Measurements from ENCODE around the gene PRUNE2. TPM values are rescaled to one million over a fixed set of nuclear protein-coding genes. Genes with fewer than 3 reads are reported as not detected.

Gene PRUNE2
- total RNA-seq, 5 donors from 2014 or later (not counting 1 experiment from before 2014, with no cell fraction given), result 0.20 to 0.76 (median 0.45) TPM

GRCh38 chr9:76803083-76803482 is 102.8 kb downstream of the PRUNE2 start:
- ChIA-PET CTCF (no interaction called here), POLR2A (no interaction called here)
- H3K9me3 Mint-ChIP-seq, result no peaks in the 10 kb centered on the region
- H3K4me3 Mint-ChIP-seq, result no peak overlapping the region
- Histone ChIP-seq H3K27me3 (replicated peaks in 1 of 2; ENCODE audit: control insufficient read depth in 2 of 2, extremely low read depth in 1 of 2, insufficient read depth in 2 of 2, low read length in 1 of 2) (no peaks in the 10 kb centered on the region), H3K27ac (ENCODE audit: low read length) (no peak overlapping the region), H3K36me3 (ENCODE audit: control insufficient read depth in 2 of 2, extremely low read depth in 1 of 2, insufficient read depth in 1 of 2, low read length in 1 of 2) (no peaks in the 10 kb centered on the region), H3K4me3 (ENCODE audit: control insufficient read depth in 1 of 2, extremely low read depth in 1 of 2, low read length in 1 of 2) (no peak overlapping the region), H3K4me1 (ENCODE audit: control insufficient read depth in 1 of 2, extremely low read depth in 1 of 2, insufficient read depth in 2 of 2, low read length in 2 of 2) (no peaks in the 10 kb centered on the region), H3K9me3 (no peaks in the 10 kb centered on the region)
- H3K36me3 Mint-ChIP-seq, result no peaks in the 10 kb centered on the region
- no peaks in the 10 kb centered on the region for H3K4me1 Mint-ChIP-seq
- H3K27ac Mint-ChIP-seq, result no peak overlapping the region
- H3K27me3 Mint-ChIP-seq, result peaks cover 0 to 20% of the 10 kb centered on the region in 2 donors
- ATAC-seq (replicated peaks in 1 of 4), result no peak
- WGBS (ENCODE audit: insufficient coverage), result no CpG with 5 or more reads among the region's 2 CpGs
- DNase-seq, result no peak

- ATAC-seq (replicated peaks in 1 of 4) (no peak), DNase-seq (no peak)
- H3K4me1 Mint-ChIP-seq, result no peaks in the 10 kb centered on the region
- H3K36me3 Mint-ChIP-seq, result no peaks in the 10 kb centered on the region
- H3K4me3 Mint-ChIP-seq, result no peak overlapping the region
- H3K36me3 ChIP-seq (ENCODE audit: control insufficient read depth in 2 of 2, extremely low read depth in 1 of 2, insufficient read depth in 1 of 2, low read length in 1 of 2), result no peaks in the 10 kb centered on the region
- no peak overlapping the region for H3K4me3 ChIP-seq (ENCODE audit: control insufficient read depth in 1 of 2, extremely low read depth in 1 of 2, low read length in 1 of 2)
- H3K9me3 ChIP-seq, result no peaks in the 10 kb centered on the region
- H3K27ac ChIP-seq (ENCODE audit: low read length), result no peak overlapping the region
- POLR2A ChIA-PET, result no interaction called here
- CTCF ChIA-PET, result no interaction called here
- no peak overlapping the region for H3K27ac Mint-ChIP-seq
- H3K27me3 ChIP-seq (replicated peaks in 1 of 2; ENCODE audit: control insufficient read depth in 2 of 2, extremely low read depth in 1 of 2, insufficient read depth in 2 of 2, low read length in 1 of 2), result no peaks in the 10 kb centered on the region
- no CpG with 5 or more reads among the region's 1 CpG for WGBS (ENCODE audit: insufficient coverage)
- H3K4me1 ChIP-seq (ENCODE audit: control insufficient read depth in 1 of 2, extremely low read depth in 1 of 2, insufficient read depth in 2 of 2, low read length in 2 of 2), result no peaks in the 10 kb centered on the region
- no peaks in the 10 kb centered on the region for H3K9me3 Mint-ChIP-seq
- peaks cover 0 to 21% of the 10 kb centered on the region in 2 donors for H3K27me3 Mint-ChIP-seq
Observed at GRCh38 chr9:76800901-76801300, 105.0 kb downstream of the PRUNE2 start.

GRCh38 chr9:76799473-76799872 is 106.4 kb downstream of the PRUNE2 start:
- H3K36me3 Mint-ChIP-seq, result no peaks in the 10 kb centered on the region

GRCh38 chr9:76798527-76798926 is 107.4 kb downstream of the PRUNE2 start:
- no peak overlapping the region for H3K4me3 Mint-ChIP-seq
- DNase-seq (no peak), ATAC-seq (replicated peaks in 1 of 4) (no peak)
- CTCF ChIA-PET, result no interaction called here
- H3K36me3 ChIP-seq (ENCODE audit: control insufficient read depth in 2 of 2, extremely low read depth in 1 of 2, insufficient read depth in 1 of 2, low read length in 1 of 2), result no peaks in the 10 kb centered on the region
- H3K4me3 ChIP-seq (ENCODE audit: control insufficient read depth in 1 of 2, extremely low read depth in 1 of 2, low read length in 1 of 2), result no peak overlapping the region
- peaks cover 0 to 12% of the 10 kb centered on the region in 2 donors for H3K27me3 Mint-ChIP-seq
- no peaks in the 10 kb centered on the region for H3K9me3 ChIP-seq
- no peaks in the 10 kb centered on the region for H3K4me1 ChIP-seq (ENCODE audit: control insufficient read depth in 1 of 2, extremely low read depth in 1 of 2, insufficient read depth in 2 of 2, low read length in 2 of 2)
- no peaks in the 10 kb centered on the region for H3K36me3 Mint-ChIP-seq
- WGBS (ENCODE audit: insufficient coverage), result no CpG with 5 or more reads among the region's 2 CpGs
- H3K27ac Mint-ChIP-seq, result no peak overlapping the region
- POLR2A ChIA-PET, result no interaction called here
- H3K9me3 Mint-ChIP-seq, result no peaks in the 10 kb centered on the region
- no peaks in the 10 kb centered on the region for H3K4me1 Mint-ChIP-seq
- no peaks in the 10 kb centered on the region for H3K27me3 ChIP-seq (replicated peaks in 1 of 2; ENCODE audit: control insufficient read depth in 2 of 2, extremely low read depth in 1 of 2, insufficient read depth in 2 of 2, low read length in 1 of 2)
- no peak overlapping the region for H3K27ac ChIP-seq (ENCODE audit: low read length)

More at GRCh38 chr9:76799473-76799872, 106.4 kb downstream of the PRUNE2 start:
- no peak overlapping the region for H3K4me3 ChIP-seq (ENCODE audit: control insufficient read depth in 1 of 2, extremely low read depth in 1 of 2, low read length in 1 of 2)
- no peaks in the 10 kb centered on the region for H3K36me3 ChIP-seq (ENCODE audit: control insufficient read depth in 2 of 2, extremely low read depth in 1 of 2, insufficient read depth in 1 of 2, low read length in 1 of 2)
- POLR2A ChIA-PET, result no interaction called here
- CTCF ChIA-PET, result no interaction called here
- H3K4me1 ChIP-seq (ENCODE audit: control insufficient read depth in 1 of 2, extremely low read depth in 1 of 2, insufficient read depth in 2 of 2, low read length in 2 of 2), result no peaks in the 10 kb centered on the region
- whole genome bisulfite sequencing (ENCODE audit: insufficient coverage), result no CpG with 5 or more reads among the region's 1 CpG
- no peaks in the 10 kb centered on the region for H3K27me3 ChIP-seq (replicated peaks in 1 of 2; ENCODE audit: control insufficient read depth in 2 of 2, extremely low read depth in 1 of 2, insufficient read depth in 2 of 2, low read length in 1 of 2)
- no peaks in the 10 kb centered on the region for H3K4me1 Mint-ChIP-seq
- no peak overlapping the region for H3K27ac Mint-ChIP-seq
- DNase-seq, result no peak
- no peak for ATAC-seq (replicated peaks in 1 of 4)
- no peak overlapping the region for H3K4me3 Mint-ChIP-seq
- H3K27me3 Mint-ChIP-seq, result peaks cover 0 to 21% of the 10 kb centered on the region in 2 donors
- H3K9me3 ChIP-seq, result no peaks in the 10 kb centered on the region
- H3K9me3 Mint-ChIP-seq, result no peaks in the 10 kb centered on the region
- no peak overlapping the region for H3K27ac ChIP-seq (ENCODE audit: low read length)

- WGBS (ENCODE audit: insufficient coverage), result no CpG with 5 or more reads among the region's 5 CpGs
- Histone ChIP-seq H3K4me3 (ENCODE audit: control insufficient read depth in 1 of 2, extremely low read depth in 1 of 2, low read length in 1 of 2) (no peak overlapping the region), H3K27ac (ENCODE audit: low read length) (no peak overlapping the region), H3K36me3 (ENCODE audit: control insufficient read depth in 2 of 2, extremely low read depth in 1 of 2, insufficient read depth in 1 of 2, low read length in 1 of 2) (no peaks in the 10 kb centered on the region), H3K4me1 (ENCODE audit: control insufficient read depth in 1 of 2, extremely low read depth in 1 of 2, insufficient read depth in 2 of 2, low read length in 2 of 2) (no peaks in the 10 kb centered on the region), H3K9me3 (no peaks in the 10 kb centered on the region), H3K27me3 (replicated peaks in 1 of 2; ENCODE audit: control insufficient read depth in 2 of 2, extremely low read depth in 1 of 2, insufficient read depth in 2 of 2, low read length in 1 of 2) (no peaks in the 10 kb centered on the region)
- Mint-ChIP-seq H3K4me1 (no peaks in the 10 kb centered on the region), H3K4me3 (no peak overlapping the region), H3K27me3 (peaks cover 0 to 6% of the 10 kb centered on the region in 2 donors), H3K9me3 (no peaks in the 10 kb centered on the region), H3K36me3 (no peaks in the 10 kb centered on the region), H3K27ac (no peak overlapping the region)
- ATAC-seq (replicated peaks in 1 of 4) (no peak), DNase-seq (no peak)
- ChIA-PET CTCF (no interaction called here), POLR2A (no interaction called here)
Observed at GRCh38 chr9:76796296-76796695, 109.6 kb downstream of the PRUNE2 start.

- ATAC-seq (replicated peaks in 1 of 4), result no peak
- ChIA-PET CTCF (no interaction called here), POLR2A (no interaction called here)
- Histone ChIP-seq H3K27ac (ENCODE audit: low read length) (no peak overlapping the region), H3K27me3 (replicated peaks in 1 of 2; ENCODE audit: control insufficient read depth in 2 of 2, extremely low read depth in 1 of 2, insufficient read depth in 2 of 2, low read length in 1 of 2) (no peaks in the 10 kb centered on the region), H3K4me1 (ENCODE audit: control insufficient read depth in 1 of 2, extremely low read depth in 1 of 2, insufficient read depth in 2 of 2, low read length in 2 of 2) (no peaks in the 10 kb centered on the region), H3K36me3 (ENCODE audit: control insufficient read depth in 2 of 2, extremely low read depth in 1 of 2, insufficient read depth in 1 of 2, low read length in 1 of 2) (no peaks in the 10 kb centered on the region), H3K9me3 (no peaks in the 10 kb centered on the region), H3K4me3 (ENCODE audit: control insufficient read depth in 1 of 2, extremely low read depth in 1 of 2, low read length in 1 of 2) (no peak overlapping the region)
- no peak overlapping the region for H3K27ac Mint-ChIP-seq
- peaks cover 5 to 6% of the 10 kb centered on the region in 2 donors for H3K27me3 Mint-ChIP-seq
- DNase-seq, result no peak
- no peaks in the 10 kb centered on the region for H3K36me3 Mint-ChIP-seq
- WGBS (ENCODE audit: insufficient coverage), result 98% methylated on average over 8 of the region's 15 CpGs
- H3K4me3 Mint-ChIP-seq, result no peak overlapping the region
- H3K9me3 Mint-ChIP-seq, result no peaks in the 10 kb centered on the region
- no peaks in the 10 kb centered on the region for H3K4me1 Mint-ChIP-seq
Observed at GRCh38 chr9:76793784-76794431, 112.0 kb downstream of the PRUNE2 start.

- no peaks in the 10 kb centered on the region for H3K27me3 ChIP-seq (replicated peaks in 1 of 2; ENCODE audit: control insufficient read depth in 2 of 2, extremely low read depth in 1 of 2, insufficient read depth in 2 of 2, low read length in 1 of 2)
- DNase-seq, result no peak
- Mint-ChIP-seq H3K36me3 (no peaks in the 10 kb centered on the region), H3K27ac (no peak overlapping the region), H3K4me3 (no peak overlapping the region), H3K9me3 (no peaks in the 10 kb centered on the region), H3K4me1 (no peaks in the 10 kb centered on the region), H3K27me3 (peaks cover 0 to 13% of the 10 kb centered on the region in 2 donors)
- POLR2A ChIA-PET, result no interaction called here
- ATAC-seq (replicated peaks in 1 of 4), result no peak
- H3K36me3 ChIP-seq (ENCODE audit: control insufficient read depth in 2 of 2, extremely low read depth in 1 of 2, insufficient read depth in 1 of 2, low read length in 1 of 2), result no peaks in the 10 kb centered on the region
- no peaks in the 10 kb centered on the region for H3K9me3 ChIP-seq
- CTCF ChIA-PET, result no interaction called here
- no CpG with 5 or more reads among the region's 1 CpG for WGBS (ENCODE audit: insufficient coverage)
- no peak overlapping the region for H3K4me3 ChIP-seq (ENCODE audit: control insufficient read depth in 1 of 2, extremely low read depth in 1 of 2, low read length in 1 of 2)
- H3K4me1 ChIP-seq (ENCODE audit: control insufficient read depth in 1 of 2, extremely low read depth in 1 of 2, insufficient read depth in 2 of 2, low read length in 2 of 2), result no peaks in the 10 kb centered on the region
- H3K27ac ChIP-seq (ENCODE audit: low read length), result no peak overlapping the region
Observed at GRCh38 chr9:76789840-76790239, 116.1 kb downstream of the PRUNE2 start.

All from T-cell (primary cell).